Stomach (tissue), 9 donors: ENCODE results near the gene ZNF830. TPM values are rescaled to one million over a fixed set of nuclear protein-coding genes. Genes with fewer than 3 reads are reported as not detected.

Source experiments
- DNase-seq, 2 donors: peaks; one replicate each; pipeline versions ENCODE4 v3.0.0 to v3.0.0-alpha.2; 2013 to 2019
- H3K27ac ChIP-seq, 5 donors: fragments of 200-600 bp in 4 of 5; sonication (generic) in 4 of 5; one replicate each; pipeline ENCODE4 v1.5.1; 2013 to 2019; ENCODE audit warnings: mild to moderate bottlenecking in 1 of 5, moderate library complexity in 1 of 5
- H3K27me3 ChIP-seq, 3 donors: fragments of 200-600 bp; sonication (generic); one replicate each; pipeline ENCODE4 v1.5.1; 2017 to 2019; ENCODE audit warnings: mixed run types in 1 of 3
- H3K36me3 ChIP-seq, 4 donors: fragments of 200-600 bp; sonication (generic); 1 replicate in 3 of 4; 2 replicates in 1 of 4; pipeline ENCODE4 v1.5.1; 2016 to 2019
- H3K4me1 ChIP-seq, 4 donors: fragments of 200-600 bp; sonication (generic); one replicate each; pipeline ENCODE4 v1.5.1; 2016 to 2019
- H3K4me3 ChIP-seq, 4 donors: fragments of 200-600 bp; sonication (generic) in 3 of 4; one replicate each; pipeline ENCODE4 v1.5.1; 2016 to 2019; ENCODE audit warnings: mild to moderate bottlenecking in 1 of 4
- H3K9me3 ChIP-seq, 4 donors: fragments of 200-600 bp; sonication (generic); one replicate each; pipeline ENCODE4 v1.5.1; 2016 to 2019
- EP300 ChIP-seq: sonication (generic); formaldehyde crosslinking; IDR thresholded peaks from one replicate; pipeline ENCODE4 v1.6.1; 2017; ENCODE audit warnings: antibody characterized with exemption
- POLR2A ChIP-seq, 4 donors: fragments of 450-650 bp; IDR thresholded peaks; one replicate each; pipeline ENCODE4 v1.6.1; 2016; ENCODE audit warnings: antibody characterized with exemption in 4 of 4, control low read depth in 2 of 4, mild to moderate bottlenecking in 1 of 4, moderate library complexity in 1 of 4
- WGBS, 5 donors: extraction: QIAGEN DNeasy Blood & Tissue Kit in 3 of 5; methylation state at CpG; one replicate each; pipeline versions ENCODE4 v1.1.5 to v1.1.7; 2013 to 2018; 5-methylcytosine and 5-hydroxymethylcytosine counted together
- intact Hi-C: fragments of 100-400 bp; cut with DNase I; formaldehyde crosslinking; loops from one replicate; pipeline ENCODE4 v1.15.1; 2023; ENCODE audit warnings: low total_unique reads
- polyA plus RNA-seq, 3 donors: library from polyadenylated mRNA; stranded (reverse); fragments of 200-250 nt; gene quantifications; one replicate each; pipeline ENCODE4 v1.2.3, GENCODE V29; 2013
- total RNA-seq, 5 donors: library from RNA; depleted of rRNA; stranded (reverse); fragments of >200 nt; gene quantifications; one replicate each; pipeline versions ENCODE4 v1.1.0 to v1.2.3, GENCODE V29; 2014 to 2016
- donor health status: healthy with polysubstance abuse.
- donor health status: Bipolar disorder and iron deficiency.
- donor health status: healthy.

Gene ZNF830
- total and polyA plus RNA-seq, 8 donors = 7.7 to 20.2 (median 9.4) TPM

DNA sequence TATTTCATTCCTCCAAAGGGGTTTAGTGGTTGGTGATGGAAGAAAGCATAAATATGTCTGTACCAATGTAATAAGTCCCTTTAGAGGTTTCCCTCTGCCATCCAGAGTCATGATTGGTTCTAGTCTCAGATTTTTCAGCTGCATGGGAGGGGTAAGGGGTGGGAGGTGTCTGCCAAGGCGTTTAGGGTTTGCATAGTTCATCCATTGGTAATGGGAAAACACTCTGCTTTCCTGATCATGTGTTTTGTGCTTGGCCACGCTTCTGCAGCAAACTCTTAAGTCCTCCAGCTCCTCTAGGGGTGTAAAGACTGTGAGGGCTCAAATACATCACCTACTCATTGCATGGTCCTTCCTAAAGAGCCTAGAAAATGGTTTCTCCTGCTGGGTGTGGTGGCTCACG, 48.8 kb downstream of the ZNF830 start:
- DNase-seq = no peak
- Histone ChIP-seq H3K27ac (no peak overlapping the region), H3K4me3 (no peak overlapping the region), H3K27me3 (no peaks in the 10 kb centered on the region), H3K36me3 (peaks cover 26 to 94% (median 80%) of the 10 kb centered on the region in 4 donors), H3K9me3 (no peaks in the 10 kb centered on the region), H3K4me1 (no peaks in the 10 kb centered on the region)
- intact Hi-C loops = no loop called here
- WGBS, 5 donors = 74 to 87% (median 78%) methylated on average over 3 of the region's 3 CpGs
- TF ChIP-seq POLR2A (IDR thresholded peaks at IDR 0.05) = no peak
- TF ChIP-seq EP300 = no peak

DNA sequence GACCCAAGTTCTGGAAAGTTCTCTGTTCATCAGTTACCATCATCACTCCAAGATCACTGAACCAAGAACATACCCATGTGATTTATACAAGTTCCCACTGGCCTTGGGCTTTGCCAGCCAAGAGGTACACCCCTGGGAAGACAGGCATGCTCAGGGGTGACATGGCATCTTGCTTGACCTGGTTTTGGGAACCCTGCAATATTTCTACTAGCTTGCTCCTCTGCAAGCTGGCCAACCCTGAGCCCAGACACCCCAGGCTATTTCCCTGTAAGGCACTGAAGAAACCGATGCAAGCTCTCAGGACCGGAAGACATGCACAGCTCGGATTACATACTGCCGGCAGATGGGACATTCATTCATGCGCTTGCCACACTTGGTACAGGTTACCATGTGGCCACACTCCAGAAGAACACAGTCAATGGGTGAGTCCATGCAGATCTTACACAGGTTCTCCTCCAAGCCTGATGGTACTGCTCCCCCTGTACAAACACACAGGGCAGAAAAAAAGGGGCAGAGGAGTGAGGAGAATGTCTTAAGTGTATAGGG, 50.4 kb downstream of the ZNF830 start:
- no peak for TF ChIP-seq POLR2A (IDR thresholded peaks at IDR 0.05)
- Histone ChIP-seq H3K4me1 (no peaks in the 10 kb centered on the region), H3K4me3 (no peak overlapping the region), H3K27ac (no peak overlapping the region), H3K36me3 (peaks cover 36 to 97% (median 82%) of the 10 kb centered on the region in 4 donors), H3K9me3 (no peaks in the 10 kb centered on the region), H3K27me3 (no peaks in the 10 kb centered on the region)
- intact Hi-C loops = no loop called here
- DNase-seq = no peak
- WGBS, 5 donors = 71 to 87% (median 75%) methylated on average over 3 to 5 of the region's 5 CpGs

Other genes starting within 250 kb of the ZNF830 start
- gene CCT6B, start 80 bp upstream of the ZNF830 start, total RNA-seq = 1 to 10 TPM in 2 of 5 donors, under 1 TPM in 1, not detected in 2; 0.45 to 8.6 (median 4.5) TPM
- gene CCT6B, start 80 bp upstream of the ZNF830 start, polyA plus RNA-seq = 1 to 10 TPM in 2 of 3 donors, under 1 TPM in 1; 0.56 to 1.5 (median 1.4) TPM
- 100 to 1,000 TPM in 1 of 5 donors, 10 to 100 TPM in 4; 20.3 to 212 (median 39.5) TPM for gene LIG3, start 19.0 kb downstream of the ZNF830 start, total RNA-seq
- 1 to 10 TPM; 4.7 to 7.8 (median 5.8) TPM for gene LIG3, start 19.0 kb downstream of the ZNF830 start, polyA plus RNA-seq
- 10 to 100 TPM; 10.7 to 31.0 (median 20.4) TPM for gene RFFL, start 102.2 kb downstream of the ZNF830 start, total RNA-seq
- 10 to 100 TPM in 1 of 3 donors, 1 to 10 TPM in 2; 6.2 to 14.5 (median 7.2) TPM for gene RFFL, start 102.2 kb downstream of the ZNF830 start, polyA plus RNA-seq
- 10 to 100 TPM in 1 of 5 donors, 1 to 10 TPM in 4; 2.2 to 31.5 (median 3.5) TPM for gene RAD51D, start 158.3 kb downstream of the ZNF830 start, total RNA-seq
- gene RAD51D, start 158.3 kb downstream of the ZNF830 start, polyA plus RNA-seq = 1 to 10 TPM; 2.9 to 5.0 (median 3.1) TPM
- gene FNDC8, start 160.1 kb downstream of the ZNF830 start, total RNA-seq = not detected
- gene FNDC8, start 160.1 kb downstream of the ZNF830 start, polyA plus RNA-seq = not detected
- gene NLE1, start 180.8 kb downstream of the ZNF830 start, total RNA-seq = 100 to 1,000 TPM in 1 of 5 donors, 10 to 100 TPM in 1, 1 to 10 TPM in 2, not detected in 1; 7.7 to 208 (median 19.2) TPM
- gene NLE1, start 180.8 kb downstream of the ZNF830 start, polyA plus RNA-seq = 1 to 10 TPM; 6.2 to 9.2 (median 6.4) TPM
- gene UNC45B, start 186.3 kb downstream of the ZNF830 start, total RNA-seq = 1 to 10 TPM in 2 of 5 donors, under 1 TPM in 1, not detected in 2; 0.45 to 1.8 (median 1.5) TPM
- gene UNC45B, start 186.3 kb downstream of the ZNF830 start, polyA plus RNA-seq = under 1 TPM; 0.05 to 0.15 (median 0.06) TPM
- gene SLC35G3, start 232.9 kb downstream of the ZNF830 start, total RNA-seq = not detected
- under 1 TPM in 1 of 3 donors, not detected in 2; 0.12 TPM for gene SLC35G3, start 232.9 kb downstream of the ZNF830 start, polyA plus RNA-seq